ENCODE data around the gene SLC25A10.
"Not testable (repeated sequence)": the region's sequence is repeated elsewhere in the genome, so short reads cannot be mapped to it uniquely, and the experiment has no call there.

The SLC25A10 gene

GRCh38 chr17:81723651-81724209 lies 11.6 kb downstream of the SLC25A10 start:
- no peak for DNase-seq

GRCh38 chr17:81725439-81725838 lies 13.4 kb downstream of the SLC25A10 start:
- no peak for DNase-seq

- DNase-seq, result no peak
Observed at GRCh38 chr17:81726004-81726403, 13.9 kb downstream of the SLC25A10 start.

- peak; percentile 94 for DNase-seq
Observed at GRCh38 chr17:81727324-81728031, 15.4 kb downstream of the SLC25A10 start.

GRCh38 chr17:81733507-81734404 lies 21.7 kb downstream of the SLC25A10 start:
- peak; percentile 48 for DNase-seq

- DNase-seq, result peak; percentile 34
Observed at GRCh38 chr17:81734405-81735263, 22.6 kb downstream of the SLC25A10 start.

GRCh38 chr17:81735264-81736102 lies 23.4 kb downstream of the SLC25A10 start:
- DNase-seq, result no peak

GRCh38 chr17:81737947-81738800 lies 26.1 kb downstream of the SLC25A10 start:
- DNase-seq, result no peak

- no peak for DNase-seq
Observed at GRCh38 chr17:81738801-81739393, 26.8 kb downstream of the SLC25A10 start.

GRCh38 chr17:81739593-81739992 lies 27.5 kb downstream of the SLC25A10 start:
- not testable (repeated sequence) for DNase-seq

GRCh38 chr17:81740395-81740961 lies 28.4 kb downstream of the SLC25A10 start:
- no peak for DNase-seq

- no peak for DNase-seq
Observed at GRCh38 chr17:81741049-81741593, 29.0 kb downstream of the SLC25A10 start.

- no peak for DNase-seq
Observed at GRCh38 chr17:81741594-81742452, 29.7 kb downstream of the SLC25A10 start.
